Activated T-cell treated with anti-CD3 and anti-CD28 coated beads, Interleukin-2, amount 50 U/mL, for 72 hours (primary cell): ENCODE data around the gene PARP4. TPM values are rescaled to one million over a fixed set of nuclear protein-coding genes. Genes with fewer than 3 reads are reported as not detected.
"Not testable (repeated sequence)": the region's sequence is repeated elsewhere in the genome, so short reads cannot be mapped to it uniquely, and the experiment has no call there.

Experiments used
- ATAC-seq, 2 donors: fragments of 150-1000 bp; cut with Tn5 transposase; replicated peaks in 1 of 2; 2 replicates each; pipeline ENCODE4 v1.10.0; 2021; ENCODE audit warnings: moderate library complexity in 2 of 2, mild to moderate bottlenecking in 1 of 2
- DNase-seq, 2 donors: peaks; one replicate each; pipeline ENCODE4 v3.0.0; 2021 to 2022; ENCODE audit warnings: mixed read lengths in 1 of 2
- H3K27ac Mint-ChIP-seq: one replicate; pipeline ENCODE4 v1.8.0; 2022; ENCODE audit warnings: mild to moderate bottlenecking, moderate library complexity, mixed read lengths
- H3K27me3 Mint-ChIP-seq: one replicate; pipeline ENCODE4 v1.8.0; 2022; ENCODE audit warnings: low read depth, mixed read lengths
- H3K36me3 Mint-ChIP-seq, 2 donors: one replicate each; pipeline ENCODE4 v1.8.0; 2022; ENCODE audit warnings: mixed read lengths in 2 of 2, mild to moderate bottlenecking in 1 of 2; ENCODE audit not compliant: insufficient read depth in 2 of 2
- H3K4me1 Mint-ChIP-seq: one replicate; pipeline ENCODE4 v1.8.0; 2022; ENCODE audit warnings: low read depth, mixed read lengths
- H3K4me3 Mint-ChIP-seq, 2 donors: one replicate each; pipeline ENCODE4 v1.8.0; 2022; ENCODE audit warnings: mild to moderate bottlenecking in 2 of 2, mixed read lengths in 2 of 2, moderate library complexity in 2 of 2
- H3K9me3 Mint-ChIP-seq, 2 donors: one replicate each; pipeline ENCODE4 v1.8.0; 2022; ENCODE audit warnings: mixed read lengths in 2 of 2
- total RNA-seq, 2 donors: library from RNA; stranded (reverse); gene quantifications; one replicate each; pipeline ENCODE4 v1.2.3, GENCODE V29; 2022

The PARP4 gene
- total RNA-seq: 10 to 100 TPM; 23.1 to 37.4 TPM

DNA sequence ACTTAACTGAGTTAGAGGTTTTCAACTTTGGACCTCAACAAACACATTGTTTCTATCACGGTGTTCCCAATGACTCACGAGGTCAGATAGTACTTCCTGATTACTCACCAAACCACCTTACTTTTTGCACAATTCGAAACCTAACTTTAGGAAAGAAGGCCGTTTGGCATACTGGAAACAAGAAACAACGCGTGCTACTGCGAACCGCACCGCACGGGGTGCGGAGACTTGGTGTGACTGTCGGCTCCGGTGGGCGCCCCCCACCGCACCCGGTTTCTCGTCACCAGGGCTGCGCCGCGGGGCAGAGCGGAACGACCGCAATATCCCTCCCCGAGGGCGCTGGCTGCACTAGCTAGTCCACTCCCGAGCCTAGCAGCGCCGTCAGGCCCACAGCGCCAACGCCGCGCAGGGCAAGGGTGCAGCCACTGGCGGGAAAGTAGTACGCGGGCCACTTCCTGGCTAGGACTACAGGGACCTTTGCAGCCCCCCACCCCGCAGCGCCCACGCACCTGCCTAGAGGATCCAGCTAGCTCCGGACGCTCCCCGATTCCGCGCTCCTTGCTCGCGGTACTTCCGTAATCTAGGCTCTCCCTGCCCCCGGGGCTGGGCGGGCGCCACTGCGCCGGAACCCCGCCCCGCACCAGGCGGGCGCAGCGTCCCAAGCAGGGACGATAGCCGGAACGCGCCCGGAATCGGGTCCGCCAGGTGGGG lies at the start of gene PARP4:
PARP4 (minus strand) TSS at position 582 of the 711 bp plus-strand sequence. CDS start 9,002 bp downstream, outside the sequence.
- DNase-seq: peak; percentile 76 to 79
- Mint-ChIP-seq H3K9me3 (no peaks in the 10 kb centered on the region), H3K4me1 (peaks cover 37% of the 10 kb centered on the region), H3K27ac (peak within 1 kb of the TSS; percentile 97), H3K4me3 (peak within 1 kb of the TSS; percentile 84 to 95), H3K27me3 (peaks cover 14% of the 10 kb centered on the region), H3K36me3 (peaks cover 0 to 4% of the 10 kb centered on the region in 2 donors)
- peak; percentile 72 to 75 for ATAC-seq

DNA sequence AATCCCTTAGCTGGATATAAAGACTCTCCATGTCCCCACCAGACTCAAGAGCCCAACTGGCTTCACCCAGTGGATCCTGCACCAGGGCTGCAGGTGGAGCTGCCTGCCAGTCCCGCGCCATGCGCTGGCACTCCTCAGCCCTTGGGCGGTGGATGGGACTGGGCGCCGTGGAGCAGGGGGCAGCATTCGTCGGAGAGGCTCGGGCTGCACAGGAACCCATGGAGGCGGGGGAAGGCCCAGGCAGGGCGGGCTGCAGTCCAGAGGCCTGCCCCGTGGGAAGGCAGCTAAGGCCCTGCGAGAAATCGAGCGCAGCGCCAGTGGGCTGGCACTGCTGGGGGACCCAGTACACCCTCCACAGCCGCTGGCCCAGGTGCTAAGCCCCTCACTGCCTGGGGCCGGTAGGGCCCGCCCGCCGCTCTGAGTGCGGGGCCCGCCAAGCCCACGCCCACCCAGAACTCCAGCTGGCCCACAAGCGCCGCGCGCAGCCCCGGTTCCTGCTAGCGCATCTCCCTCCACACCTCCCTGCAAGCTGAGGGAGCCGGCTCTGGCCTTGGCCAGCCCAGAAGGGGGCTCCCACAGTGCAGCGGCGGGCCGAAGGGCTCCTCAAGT lies 48.1 kb upstream of the PARP4 start:
- DNase-seq, H3K4me3 Mint-ChIP-seq, H3K27ac Mint-ChIP-seq, H3K36me3 Mint-ChIP-seq, ATAC-seq, H3K9me3 Mint-ChIP-seq: not testable (repeated sequence)
- Mint-ChIP-seq H3K27me3 (peaks cover 36% of the 10 kb centered on the region), H3K4me1 (peaks cover 13% of the 10 kb centered on the region)

DNA sequence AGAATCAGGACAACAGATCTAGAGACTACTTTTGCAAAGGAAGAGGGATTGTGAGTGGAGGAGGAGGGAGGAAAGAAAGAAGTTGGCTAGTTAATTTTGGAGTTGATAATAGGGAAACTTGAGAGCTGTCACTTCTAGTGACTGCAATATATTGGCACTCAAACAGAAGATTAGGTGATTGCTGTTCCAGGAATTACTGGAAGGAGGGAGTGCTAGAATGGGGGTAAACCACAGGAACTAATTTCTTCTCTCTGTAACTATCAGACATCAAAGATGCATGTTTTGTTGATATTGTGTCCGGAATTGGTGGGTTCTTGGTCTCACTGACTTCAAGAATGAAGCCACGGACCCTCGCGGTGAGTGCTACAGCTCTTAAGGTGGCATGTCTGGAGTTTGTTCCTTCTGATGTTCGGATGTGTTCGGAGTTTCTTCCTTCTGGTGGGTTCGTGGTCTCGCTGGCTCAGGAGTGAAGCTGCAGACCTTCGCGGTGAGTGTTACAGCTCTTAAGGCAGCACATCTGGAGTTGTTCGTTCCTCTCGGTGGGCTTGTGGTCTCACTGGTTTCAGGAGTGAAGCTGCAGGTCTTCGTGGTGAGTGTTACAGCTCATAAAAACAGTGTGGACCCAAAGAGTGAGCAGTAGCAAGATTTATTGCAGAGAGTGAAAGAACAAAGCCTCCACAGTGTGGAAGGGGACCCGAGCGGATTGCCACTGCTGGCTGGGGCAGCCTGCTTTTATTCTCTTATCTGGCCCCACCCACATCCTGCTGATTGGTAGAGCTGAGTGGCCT lies 47.0 kb upstream of the PARP4 start:
- H3K27ac Mint-ChIP-seq, ATAC-seq: not testable (repeated sequence)
- peak overlapping the region; percentile 48 to 54 for H3K4me3 Mint-ChIP-seq

DNA sequence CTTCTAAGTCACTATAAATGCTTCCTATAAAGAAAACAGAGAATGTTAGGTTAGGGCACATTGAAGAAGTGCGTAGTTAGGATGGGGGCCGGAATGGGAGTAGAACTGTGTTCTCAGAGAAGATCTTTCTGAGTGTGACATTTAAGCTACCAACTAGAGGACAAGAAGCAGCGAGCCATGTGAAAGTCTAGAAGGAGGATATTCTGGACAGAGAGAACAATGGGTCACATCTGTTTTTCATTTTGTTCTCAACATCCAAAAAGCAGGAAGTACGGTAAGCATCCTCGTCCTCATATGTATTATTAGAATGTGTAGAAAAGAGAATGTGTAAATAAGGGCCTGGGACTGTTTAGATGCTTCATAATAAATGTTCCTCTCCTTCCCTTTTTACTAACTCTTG lies 44.5 kb upstream of the PARP4 start:
- peaks cover 36% of the 10 kb centered on the region for H3K27me3 Mint-ChIP-seq
- no peaks in the 10 kb centered on the region for H3K9me3 Mint-ChIP-seq
- H3K4me3 Mint-ChIP-seq: no peak overlapping the region
- H3K27ac Mint-ChIP-seq: no peak overlapping the region
- DNase-seq: no peak
- no peak for ATAC-seq
- H3K4me1 Mint-ChIP-seq: peaks cover 13% of the 10 kb centered on the region
- H3K36me3 Mint-ChIP-seq: no peaks in the 10 kb centered on the region

More for the DNA sequence above, 47.0 kb upstream of the PARP4 start:
- Mint-ChIP-seq H3K4me1 (peaks cover 13% of the 10 kb centered on the region), H3K27me3 (peaks cover 27% of the 10 kb centered on the region)
- DNase-seq: peak in 1 of 2 donors; percentile 6
- H3K36me3 Mint-ChIP-seq, H3K9me3 Mint-ChIP-seq: not testable (repeated sequence)

DNA sequence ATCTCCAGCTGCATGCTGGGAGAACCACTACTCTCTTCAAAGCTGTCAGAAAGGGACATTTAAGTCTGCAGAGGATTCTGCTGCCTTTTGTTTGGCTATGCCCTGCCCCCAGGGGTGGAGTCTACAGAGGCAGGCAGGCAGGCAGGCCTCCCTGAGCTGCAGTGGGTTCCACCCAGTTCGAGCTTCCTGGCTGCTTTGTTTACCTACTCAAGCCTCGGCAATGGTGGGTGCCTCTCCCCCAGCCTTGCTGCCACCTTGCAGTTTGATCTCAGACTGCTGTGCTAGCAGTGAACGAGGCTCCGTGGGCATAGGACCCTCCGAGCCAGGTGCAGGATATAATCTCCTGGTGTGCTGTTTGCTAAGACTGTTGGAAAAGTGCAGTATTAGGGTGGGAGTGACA lies 41.3 kb upstream of the PARP4 start:
- H3K4me1 Mint-ChIP-seq, H3K9me3 Mint-ChIP-seq: not testable (repeated sequence)

DNA sequence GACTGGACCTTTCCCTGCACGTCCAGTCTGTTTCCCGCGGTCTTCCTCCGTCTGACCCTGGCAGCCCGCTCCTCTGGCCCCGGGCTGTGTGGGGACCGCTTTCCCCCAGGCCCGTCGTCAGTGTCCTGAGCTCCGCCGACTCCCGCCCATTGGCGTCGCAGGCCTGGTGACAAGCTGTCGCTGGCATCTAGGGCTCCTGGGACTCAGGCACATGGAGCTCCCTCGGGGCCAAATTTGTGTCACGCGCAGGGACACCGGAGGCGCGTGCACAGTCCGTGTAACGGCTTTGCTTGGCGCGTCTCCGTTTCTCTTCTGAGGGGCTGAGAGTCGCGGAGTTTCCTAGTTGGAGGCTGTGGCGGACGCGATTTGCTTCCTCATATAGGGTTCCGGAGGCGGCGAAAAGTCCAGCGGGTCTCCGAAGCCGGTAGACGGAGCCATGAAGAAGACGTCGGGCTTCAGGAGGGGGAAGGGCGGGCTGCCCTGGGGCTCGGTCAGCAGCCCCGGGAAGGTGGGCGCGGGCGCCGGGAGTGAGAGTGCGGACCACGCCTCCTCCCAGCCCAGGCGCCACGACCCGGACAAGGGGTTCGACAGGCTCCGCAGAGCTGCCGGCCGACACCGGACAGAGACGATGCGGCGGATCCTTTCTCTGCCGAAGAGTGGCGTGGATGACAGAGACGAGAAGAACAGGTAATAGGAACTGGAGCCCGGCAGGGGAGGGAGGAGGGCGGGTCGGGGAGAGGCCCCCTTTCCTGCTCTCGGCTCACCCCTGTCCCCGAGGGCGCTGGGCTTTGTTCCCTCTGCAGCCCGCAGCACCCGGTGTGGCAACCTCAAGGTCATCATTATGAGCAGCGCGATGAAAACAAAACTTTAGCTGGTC lies 29.1 kb upstream of the PARP4 start:
- ATAC-seq: peak; percentile 59 to 66
- DNase-seq: peak; percentile 15 to 23
- H3K27me3 Mint-ChIP-seq: peaks cover 40% of the 10 kb centered on the region
- peaks cover 12% of the 10 kb centered on the region for H3K4me1 Mint-ChIP-seq
- H3K9me3 Mint-ChIP-seq, H3K36me3 Mint-ChIP-seq, H3K27ac Mint-ChIP-seq: not testable (repeated sequence)
- H3K4me3 Mint-ChIP-seq: peak overlapping the region; percentile 86

More for the DNA sequence above, 41.3 kb upstream of the PARP4 start:
- not testable (repeated sequence) for H3K4me3 Mint-ChIP-seq, H3K27ac Mint-ChIP-seq, ATAC-seq, DNase-seq, H3K36me3 Mint-ChIP-seq
- H3K27me3 Mint-ChIP-seq: peaks cover 32% of the 10 kb centered on the region

DNA sequence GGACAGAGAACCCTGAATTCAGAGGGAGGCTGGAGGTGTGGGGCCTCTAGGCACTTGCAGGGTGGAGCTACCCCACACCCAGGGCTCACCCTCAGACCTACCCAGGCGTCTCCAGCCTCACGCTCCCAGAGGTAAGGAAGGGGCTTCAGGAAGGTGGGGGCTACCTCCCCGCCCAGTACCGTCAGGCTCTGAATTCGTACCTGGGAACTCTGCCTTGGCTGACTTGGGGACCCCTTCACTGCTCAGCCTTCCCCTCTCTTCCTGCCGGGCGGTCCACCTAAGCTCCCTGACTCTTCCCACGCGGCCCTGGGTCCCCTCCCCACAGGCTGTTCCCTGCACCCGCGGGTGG lies 28.5 kb upstream of the PARP4 start:
- no peaks in the 10 kb centered on the region for H3K9me3 Mint-ChIP-seq
- peak in 1 of 2 donors; percentile 10 for ATAC-seq
- H3K27ac Mint-ChIP-seq: no peak overlapping the region
- DNase-seq: no peak
- H3K4me1 Mint-ChIP-seq: peaks cover 12% of the 10 kb centered on the region
- peaks cover 40% of the 10 kb centered on the region for H3K27me3 Mint-ChIP-seq
- peaks cover 2% of the 10 kb centered on the region in 2 donors for H3K36me3 Mint-ChIP-seq
- peak overlapping the region; percentile 78 to 86 for H3K4me3 Mint-ChIP-seq

DNA sequence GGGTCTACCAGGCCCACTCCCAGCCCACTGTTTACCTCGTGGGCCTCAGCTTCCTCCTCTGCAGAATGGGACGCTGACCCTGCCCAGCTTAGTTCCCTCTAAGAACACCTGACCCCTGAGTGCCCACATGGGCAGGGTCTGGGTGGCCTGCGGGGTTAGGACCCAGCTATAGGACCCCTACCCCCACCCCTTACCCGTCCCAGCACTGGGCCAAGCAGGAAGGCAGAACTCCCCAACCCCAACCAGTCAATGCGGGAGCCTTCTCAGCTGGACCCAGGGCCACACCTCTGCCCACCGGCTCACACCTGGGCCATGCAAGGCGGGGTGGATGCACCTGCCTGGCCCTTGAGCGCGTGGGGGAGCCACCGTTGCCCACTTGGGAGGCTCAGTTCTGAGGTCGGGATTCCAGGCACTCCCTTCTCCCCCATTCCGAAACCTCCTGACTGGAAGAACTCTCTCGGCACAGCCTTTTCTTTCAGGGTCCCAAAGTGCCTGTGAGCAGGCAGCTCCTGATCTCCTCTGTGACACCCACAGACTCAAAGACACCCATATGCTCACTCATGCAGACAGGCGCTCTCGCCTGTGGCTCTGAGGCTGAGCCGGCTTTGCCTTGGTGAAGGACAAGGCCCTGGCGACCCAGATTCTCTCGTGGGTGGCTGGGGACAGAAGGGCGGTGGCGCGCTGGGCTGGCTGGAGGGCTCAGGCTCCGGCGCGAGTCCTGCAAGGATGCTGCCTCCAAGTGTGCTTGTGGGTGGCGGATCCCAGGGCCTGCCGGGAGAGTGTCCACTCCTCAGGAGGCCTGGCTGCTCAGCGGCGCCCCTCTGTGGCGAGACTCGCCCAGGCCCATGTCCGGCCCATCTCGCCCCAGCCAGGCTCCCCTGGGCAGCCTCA lies 27.9 kb upstream of the PARP4 start:
- H3K4me1 Mint-ChIP-seq: peaks cover 12% of the 10 kb centered on the region
- no peak overlapping the region for H3K27ac Mint-ChIP-seq
- peak in 1 of 2 donors; percentile 13 for ATAC-seq
- H3K27me3 Mint-ChIP-seq: peaks cover 40% of the 10 kb centered on the region
- H3K36me3 Mint-ChIP-seq: peaks cover 2% of the 10 kb centered on the region in 2 donors
- H3K9me3 Mint-ChIP-seq: no peaks in the 10 kb centered on the region
- peak in 1 of 2 donors; percentile 25 for DNase-seq
- H3K4me3 Mint-ChIP-seq: peak overlapping the region in 1 of 2 donors; percentile 15

DNA sequence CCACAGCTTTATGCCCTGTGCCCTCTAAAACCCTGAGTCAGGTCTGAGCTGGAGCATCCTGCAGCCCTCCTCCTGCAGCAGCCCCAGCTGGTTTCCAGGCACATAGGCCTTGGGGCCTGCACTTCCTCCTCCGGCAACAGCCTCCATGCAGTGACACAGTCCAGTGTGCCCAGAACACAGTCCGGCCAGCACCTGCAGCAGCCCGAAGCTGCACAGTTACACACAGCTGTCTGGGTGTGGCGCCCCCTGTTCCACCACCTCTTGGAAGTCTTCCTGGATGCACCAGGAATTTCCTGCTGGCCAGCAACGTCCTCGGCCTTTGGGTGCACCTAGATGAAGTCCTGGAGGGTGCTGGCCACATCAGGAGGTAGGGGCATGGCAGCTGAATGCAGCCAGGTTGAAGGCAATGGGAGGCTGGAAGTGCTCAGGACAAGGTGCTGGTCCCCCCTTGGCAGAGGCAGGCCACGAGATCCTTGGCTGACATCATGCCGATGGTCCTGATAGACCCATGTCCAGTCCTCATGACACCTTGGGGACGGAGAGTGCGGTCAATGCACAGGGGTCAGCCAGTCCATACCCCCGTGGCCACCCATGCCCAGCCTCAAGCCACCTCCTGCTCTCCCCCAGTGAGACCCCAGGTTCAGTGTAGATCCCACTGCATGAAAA lies 27.1 kb upstream of the PARP4 start:
- no peaks in the 10 kb centered on the region for H3K9me3 Mint-ChIP-seq
- H3K36me3 Mint-ChIP-seq: peaks cover 2% of the 10 kb centered on the region in 2 donors
- peaks cover 12% of the 10 kb centered on the region for H3K4me1 Mint-ChIP-seq
- DNase-seq (no peak), ATAC-seq (no peak)
- H3K4me3 Mint-ChIP-seq: no peak overlapping the region
- peaks cover 40% of the 10 kb centered on the region for H3K27me3 Mint-ChIP-seq
- no peak overlapping the region for H3K27ac Mint-ChIP-seq

DNA sequence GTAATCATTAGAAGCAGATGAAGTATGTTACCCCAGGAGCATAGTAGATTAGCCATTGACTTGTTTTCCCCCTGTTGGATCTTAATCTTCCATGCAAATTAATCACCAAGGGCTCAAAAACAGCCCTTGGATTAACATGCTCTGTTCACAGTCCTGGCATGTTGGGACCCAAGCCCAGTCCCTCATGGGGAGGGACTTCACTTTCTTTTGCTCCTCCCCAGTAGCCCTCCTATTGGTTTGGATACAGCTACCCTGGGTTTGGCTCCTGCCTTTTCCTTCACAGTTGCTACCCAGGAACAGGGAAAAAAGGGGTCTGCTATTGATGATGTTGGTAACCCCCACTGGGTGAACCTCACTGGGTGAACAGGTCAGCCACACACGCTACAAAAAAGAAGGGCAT lies 16.9 kb upstream of the PARP4 start:
- Mint-ChIP-seq H3K27me3 (peaks cover 68% of the 10 kb centered on the region), H3K36me3 (no peaks in the 10 kb centered on the region), H3K9me3 (no peaks in the 10 kb centered on the region), H3K27ac (no peak overlapping the region), H3K4me3 (no peak overlapping the region), H3K4me1 (no peaks in the 10 kb centered on the region)
- no peak for DNase-seq
- no peak for ATAC-seq

DNA sequence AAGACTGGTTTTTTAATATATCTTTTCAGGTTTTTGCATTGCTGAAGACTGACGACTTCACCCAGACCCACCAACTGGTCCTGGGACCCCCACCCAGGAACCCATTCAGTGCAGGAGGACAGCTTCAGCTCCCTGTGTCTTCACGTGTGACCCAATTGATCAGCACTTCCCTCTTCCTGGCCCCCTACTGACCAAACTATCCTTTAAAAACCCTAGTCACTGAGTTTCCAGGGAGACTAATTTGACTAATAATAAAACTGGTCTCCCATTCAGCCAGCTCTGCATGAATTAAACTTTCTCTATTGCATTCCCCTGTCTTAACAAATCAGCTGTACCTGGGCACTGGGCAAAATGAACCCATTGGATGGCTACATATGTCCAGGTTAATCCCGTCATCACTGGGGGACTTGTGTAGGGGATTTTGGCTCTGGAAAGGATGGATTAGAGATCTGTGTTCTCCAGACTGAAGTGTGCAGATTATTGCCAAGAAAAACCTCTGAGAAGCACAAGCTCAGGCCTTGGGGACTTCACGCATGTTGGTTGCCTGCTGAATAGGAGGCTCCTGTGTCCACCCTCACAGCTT lies 16.3 kb upstream of the PARP4 start:
- Mint-ChIP-seq H3K4me3 (no peak overlapping the region), H3K27ac (no peak overlapping the region), H3K9me3 (no peaks in the 10 kb centered on the region), H3K27me3 (peaks cover 62% of the 10 kb centered on the region), H3K36me3 (no peaks in the 10 kb centered on the region), H3K4me1 (no peaks in the 10 kb centered on the region)
- no peak for DNase-seq
- no peak for ATAC-seq
